ENCODE results near the gene KCNJ18. TPM values are rescaled to one million over a fixed set of nuclear protein-coding genes. Genes with fewer than 3 reads are reported as not detected.
"Not testable (repeated sequence)": the region's sequence is repeated elsewhere in the genome, so short reads cannot be mapped to it uniquely, and the experiment has no call there.

Gene KCNJ18
- total and polyA plus RNA-seq, 7 experiments from 2014 or later, result not detected

DNA sequence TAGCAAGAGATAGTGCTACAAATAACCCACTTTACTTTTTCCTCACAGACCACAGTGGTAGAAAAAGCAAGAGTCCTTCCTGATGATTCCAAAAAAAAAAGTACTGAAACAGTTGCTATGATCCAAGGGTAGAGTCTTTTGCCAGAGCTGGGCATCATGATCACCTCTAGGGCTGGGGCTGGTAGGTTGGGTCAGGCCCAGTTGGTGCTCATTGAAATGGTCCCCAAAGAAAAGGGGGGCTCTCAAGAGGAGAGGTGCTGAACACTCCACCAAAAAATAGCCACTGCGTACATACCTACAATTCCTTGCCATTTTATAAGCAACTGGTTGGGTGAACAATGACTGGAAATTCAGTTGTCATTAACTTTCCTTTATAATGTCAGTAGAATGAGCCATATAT, 30.9 kb upstream of the KCNJ18 start:
- H3K36me3 Mint-ChIP-seq; H3K27ac Mint-ChIP-seq; H3K36me3 ChIP-seq (ENCODE audit: control insufficient read depth in 2 of 3, insufficient read depth in 3 of 3, low read length in 3 of 3); H3K4me1 ChIP-seq (ENCODE audit: control insufficient read depth in 2 of 2, insufficient read depth in 2 of 2, low read length in 2 of 2); H3K27me3 ChIP-seq (ENCODE audit: control insufficient read depth in 2 of 2, insufficient read depth in 2 of 2, low read length in 2 of 2); H3K4me3 ChIP-seq (ENCODE audit: low read length); POLR2A ChIA-PET; intact Hi-C loops (cut with micrococcal nuclease); H3K27me3 Mint-ChIP-seq; H3K4me3 Mint-ChIP-seq; ATAC-seq; CTCF ChIA-PET; DNase-seq; H3K9me3 ChIP-seq (ENCODE audit: control insufficient read depth in 2 of 3, low read length in 3 of 3); H3K4me1 Mint-ChIP-seq; H3K27ac ChIP-seq (ENCODE audit: low read depth, low read length): not testable (repeated sequence)
- H3K9me3 Mint-ChIP-seq, result peaks cover 6 to 18% (median 8%) of the 10 kb centered on the region in 11 donors

DNA sequence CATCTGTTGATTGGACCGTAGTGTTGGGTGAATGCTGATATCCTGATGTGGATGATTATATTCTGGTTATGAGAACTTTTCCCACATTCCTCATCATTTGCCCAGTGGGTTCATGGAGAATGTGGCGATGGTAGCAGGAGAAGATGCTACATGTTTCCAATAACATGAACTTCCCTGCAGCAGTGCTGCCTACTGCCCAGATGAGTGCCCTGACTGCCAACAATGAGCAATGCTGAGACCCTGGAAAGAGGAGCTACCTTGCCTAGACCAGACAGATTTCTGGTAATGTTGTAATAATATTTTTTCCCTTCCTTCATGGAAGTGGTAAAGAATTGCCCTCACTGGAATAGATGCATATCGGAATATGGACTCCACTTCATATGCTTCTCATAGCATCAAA, 29.2 kb upstream of the KCNJ18 start:
- H3K36me3 ChIP-seq (ENCODE audit: control insufficient read depth in 2 of 3, insufficient read depth in 3 of 3, low read length in 3 of 3); intact Hi-C loops (cut with micrococcal nuclease); DNase-seq; H3K9me3 ChIP-seq (ENCODE audit: control insufficient read depth in 2 of 3, low read length in 3 of 3); H3K4me3 ChIP-seq (ENCODE audit: low read length); CTCF ChIA-PET; H3K4me1 ChIP-seq (ENCODE audit: control insufficient read depth in 2 of 2, insufficient read depth in 2 of 2, low read length in 2 of 2); H3K27me3 ChIP-seq (ENCODE audit: control insufficient read depth in 2 of 2, insufficient read depth in 2 of 2, low read length in 2 of 2); ATAC-seq; H3K4me3 Mint-ChIP-seq; H3K27ac Mint-ChIP-seq; H3K27ac ChIP-seq (ENCODE audit: low read depth, low read length); POLR2A ChIA-PET; H3K36me3 Mint-ChIP-seq; H3K27me3 Mint-ChIP-seq; H3K4me1 Mint-ChIP-seq: not testable (repeated sequence)
- peaks cover 6 to 24% (median 13%) of the 10 kb centered on the region in 11 donors for H3K9me3 Mint-ChIP-seq

DNA sequence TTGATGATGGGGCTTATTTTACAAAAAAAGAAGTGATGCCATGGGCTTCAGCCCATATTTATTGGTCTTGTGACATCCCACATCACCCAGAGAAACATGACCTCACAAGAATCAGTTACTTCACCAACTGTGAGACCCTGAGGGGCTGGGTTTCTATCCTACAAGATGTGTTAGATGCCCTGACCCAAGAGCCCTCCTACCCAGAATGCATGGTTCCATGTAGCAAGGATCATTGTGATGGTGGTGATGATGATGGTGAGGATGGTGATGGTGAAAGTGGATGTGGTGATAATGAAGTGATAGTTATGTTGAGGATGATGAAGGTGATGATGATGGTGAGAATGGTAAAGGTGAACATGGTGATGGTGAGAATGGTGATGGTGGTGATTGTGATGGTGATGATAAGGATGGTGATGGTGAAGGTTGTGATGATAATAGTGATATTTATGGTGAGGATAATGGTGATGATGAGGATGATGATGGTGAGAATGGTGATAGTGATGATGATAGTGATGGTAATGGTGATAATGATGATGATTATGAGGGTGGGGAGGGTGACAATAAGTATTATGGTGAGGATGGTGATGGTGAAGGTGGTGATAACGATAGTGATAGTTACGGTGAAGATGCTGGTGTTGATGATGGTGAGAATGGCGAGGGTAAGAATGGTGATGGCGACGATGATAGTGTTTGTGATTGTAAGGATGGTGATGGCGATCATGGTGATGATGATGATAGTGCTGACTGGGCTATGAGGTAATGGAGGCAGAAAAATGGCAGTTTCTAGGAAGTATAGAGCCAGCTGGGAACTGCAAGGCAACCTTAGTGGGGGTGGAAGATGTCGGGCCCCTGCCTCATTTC, 28.5 kb upstream of the KCNJ18 start:
- H3K9me3 Mint-ChIP-seq, result peaks cover 6 to 24% (median 13%) of the 10 kb centered on the region in 11 donors
- H3K9me3 ChIP-seq (ENCODE audit: control insufficient read depth in 2 of 3, low read length in 3 of 3); POLR2A ChIA-PET; H3K4me1 Mint-ChIP-seq; H3K27ac ChIP-seq (ENCODE audit: low read depth, low read length); H3K27ac Mint-ChIP-seq; H3K4me3 ChIP-seq (ENCODE audit: low read length); DNase-seq; intact Hi-C loops (cut with micrococcal nuclease); H3K27me3 ChIP-seq (ENCODE audit: control insufficient read depth in 2 of 2, insufficient read depth in 2 of 2, low read length in 2 of 2); H3K4me3 Mint-ChIP-seq; CTCF ChIA-PET; H3K36me3 ChIP-seq (ENCODE audit: control insufficient read depth in 2 of 3, insufficient read depth in 3 of 3, low read length in 3 of 3); H3K4me1 ChIP-seq (ENCODE audit: control insufficient read depth in 2 of 2, insufficient read depth in 2 of 2, low read length in 2 of 2); H3K27me3 Mint-ChIP-seq; H3K36me3 Mint-ChIP-seq: not testable (repeated sequence)
- ATAC-seq, result peak; percentile 42

DNA sequence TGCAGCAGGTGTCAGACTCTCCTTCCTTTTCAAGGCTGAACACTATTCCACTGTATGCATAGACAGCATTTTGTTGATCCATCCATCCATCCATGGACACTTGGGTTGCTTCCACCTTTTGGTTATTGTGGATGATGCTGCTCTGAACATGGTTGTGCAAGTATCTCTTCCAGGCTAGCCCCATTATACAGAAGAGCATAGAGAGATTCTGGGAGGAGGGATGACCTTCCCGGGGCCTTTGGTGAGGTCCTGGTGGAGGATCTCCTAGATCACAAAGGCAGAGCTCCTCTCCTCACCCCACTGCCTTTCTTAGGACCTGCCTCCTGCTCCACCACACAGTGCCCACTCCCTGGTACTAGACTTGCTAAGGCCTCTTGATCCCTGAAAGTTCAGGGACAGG, 27.2 kb upstream of the KCNJ18 start:
- CTCF ChIA-PET; H3K4me1 Mint-ChIP-seq; H3K4me3 ChIP-seq (ENCODE audit: low read length); H3K27me3 Mint-ChIP-seq; H3K36me3 ChIP-seq (ENCODE audit: control insufficient read depth in 2 of 3, insufficient read depth in 3 of 3, low read length in 3 of 3); H3K27ac Mint-ChIP-seq; intact Hi-C loops (cut with micrococcal nuclease); POLR2A ChIA-PET; DNase-seq; H3K9me3 ChIP-seq (ENCODE audit: control insufficient read depth in 2 of 3, low read length in 3 of 3); H3K4me3 Mint-ChIP-seq; H3K36me3 Mint-ChIP-seq; H3K4me1 ChIP-seq (ENCODE audit: control insufficient read depth in 2 of 2, insufficient read depth in 2 of 2, low read length in 2 of 2); H3K27me3 ChIP-seq (ENCODE audit: control insufficient read depth in 2 of 2, insufficient read depth in 2 of 2, low read length in 2 of 2); ATAC-seq; H3K27ac ChIP-seq (ENCODE audit: low read depth, low read length): not testable (repeated sequence)
- H3K9me3 Mint-ChIP-seq, result peaks cover 6 to 24% (median 13%) of the 10 kb centered on the region in 11 donors

DNA sequence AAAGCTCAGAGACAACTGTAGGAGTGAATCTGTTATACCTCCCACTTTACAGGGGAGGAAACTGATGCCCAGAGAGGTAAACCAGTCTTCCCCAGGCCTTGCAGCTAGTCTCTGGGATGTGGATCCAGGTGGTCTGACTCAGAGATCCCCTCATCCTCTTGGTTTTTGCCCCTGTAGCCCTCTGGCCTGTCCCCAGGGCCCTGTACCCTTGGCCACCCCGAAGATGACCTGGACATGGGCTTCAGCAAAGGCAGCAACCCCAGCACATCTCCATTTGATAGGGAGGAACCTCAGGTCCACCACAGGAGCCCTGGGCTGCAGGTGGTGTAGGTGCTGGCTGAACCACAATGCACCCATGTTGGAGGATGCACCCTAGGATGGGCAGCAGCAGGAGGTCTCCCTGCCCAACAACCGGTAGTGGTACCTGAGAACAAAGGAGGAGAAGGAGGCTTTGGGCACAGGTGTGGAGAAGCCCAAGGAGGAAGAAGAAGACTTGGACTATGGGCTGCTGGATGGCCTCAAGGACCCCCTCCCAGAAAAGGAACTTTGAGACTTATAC, 26.3 kb upstream of the KCNJ18 start:
- H3K27ac ChIP-seq (ENCODE audit: low read depth, low read length); H3K36me3 ChIP-seq (ENCODE audit: control insufficient read depth in 2 of 3, insufficient read depth in 3 of 3, low read length in 3 of 3); DNase-seq; intact Hi-C loops (cut with micrococcal nuclease); H3K36me3 Mint-ChIP-seq; CTCF ChIA-PET; H3K4me1 Mint-ChIP-seq; POLR2A ChIA-PET; H3K9me3 ChIP-seq (ENCODE audit: control insufficient read depth in 2 of 3, low read length in 3 of 3); H3K4me3 Mint-ChIP-seq; H3K4me3 ChIP-seq (ENCODE audit: low read length); ATAC-seq; H3K27me3 ChIP-seq (ENCODE audit: control insufficient read depth in 2 of 2, insufficient read depth in 2 of 2, low read length in 2 of 2); H3K27ac Mint-ChIP-seq; H3K27me3 Mint-ChIP-seq; H3K4me1 ChIP-seq (ENCODE audit: control insufficient read depth in 2 of 2, insufficient read depth in 2 of 2, low read length in 2 of 2): not testable (repeated sequence)
- H3K9me3 Mint-ChIP-seq, result peaks cover 6 to 24% (median 13%) of the 10 kb centered on the region in 11 donors

DNA sequence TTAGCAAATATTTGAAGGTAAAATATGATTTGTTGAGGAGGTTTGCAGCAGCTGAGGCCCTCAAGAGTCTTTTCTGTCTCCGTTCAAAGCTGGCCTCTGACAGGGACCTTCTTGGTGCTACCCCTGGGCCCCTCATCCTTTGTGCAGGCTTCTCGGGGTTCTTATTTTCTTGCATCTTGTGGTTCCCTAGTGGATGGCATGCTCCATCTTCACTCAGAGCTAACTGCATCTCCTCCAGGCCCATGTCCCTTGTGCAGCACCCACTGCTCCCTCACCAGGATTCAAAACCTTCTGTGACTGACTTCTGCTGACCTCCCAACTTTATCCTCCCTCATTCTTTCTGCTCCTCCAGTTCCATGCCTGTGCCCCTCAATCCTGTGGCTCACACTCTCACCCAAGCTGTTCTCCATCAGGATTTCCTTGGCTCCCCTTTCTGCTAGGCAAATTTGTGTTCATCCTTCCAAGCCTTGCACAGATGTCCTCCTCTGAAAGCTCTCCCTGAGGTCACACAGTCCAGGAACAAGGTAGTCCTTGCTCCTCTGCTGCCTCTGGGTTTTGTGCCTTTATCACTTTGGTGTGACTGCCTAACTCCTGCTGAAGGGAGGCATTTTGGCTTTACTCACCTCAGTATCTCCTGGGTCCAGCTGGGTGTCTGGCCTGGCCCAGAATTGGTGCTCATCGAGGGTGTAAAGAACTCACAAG, 25.5 kb upstream of the KCNJ18 start:
- H3K27me3 Mint-ChIP-seq; ATAC-seq; H3K4me1 Mint-ChIP-seq; H3K27ac Mint-ChIP-seq; DNase-seq; H3K36me3 Mint-ChIP-seq; intact Hi-C loops (cut with micrococcal nuclease); H3K4me3 Mint-ChIP-seq; H3K36me3 ChIP-seq (ENCODE audit: control insufficient read depth in 2 of 3, insufficient read depth in 3 of 3, low read length in 3 of 3); H3K4me3 ChIP-seq (ENCODE audit: low read length); H3K27ac ChIP-seq (ENCODE audit: low read depth, low read length); H3K9me3 ChIP-seq (ENCODE audit: control insufficient read depth in 2 of 3, low read length in 3 of 3); CTCF ChIA-PET; H3K4me1 ChIP-seq (ENCODE audit: control insufficient read depth in 2 of 2, insufficient read depth in 2 of 2, low read length in 2 of 2); POLR2A ChIA-PET; H3K27me3 ChIP-seq (ENCODE audit: control insufficient read depth in 2 of 2, insufficient read depth in 2 of 2, low read length in 2 of 2): not testable (repeated sequence)
- peaks cover 6 to 25% (median 15%) of the 10 kb centered on the region in 11 donors for H3K9me3 Mint-ChIP-seq

Data from naive thymus-derived CD4-positive, alpha-beta T cell (primary cell).